Neural progenitor cell (in vitro differentiated cells): Measurements from ENCODE around the gene PSMD5.

Source experiments
- EZH2 ChIP-seq: fragments of 200-600 bp; sonication (generic); IDR thresholded peaks from 2 replicates; pipeline ENCODE4 v1.6.1; 2017; ENCODE audit warnings: antibody characterized with exemption, mild to moderate bottlenecking, moderate library complexity
- EZH2phosphoT487 ChIP-seq: fragments of 200-600 bp; sonication (generic); IDR thresholded peaks from 2 replicates; pipeline ENCODE4 v1.6.1; 2017; ENCODE audit warnings: antibody characterized with exemption
- TF ChIP-seq, protein P1 (sequence below): fragments of 200-600 bp; sonication (generic); IDR thresholded peaks from 2 replicates; pipeline ENCODE4 v1.5.1; 2017; ENCODE audit warnings: antibody characterized with exemption, mild to moderate bottlenecking

- TF ChIP-seq, protein P1, sequence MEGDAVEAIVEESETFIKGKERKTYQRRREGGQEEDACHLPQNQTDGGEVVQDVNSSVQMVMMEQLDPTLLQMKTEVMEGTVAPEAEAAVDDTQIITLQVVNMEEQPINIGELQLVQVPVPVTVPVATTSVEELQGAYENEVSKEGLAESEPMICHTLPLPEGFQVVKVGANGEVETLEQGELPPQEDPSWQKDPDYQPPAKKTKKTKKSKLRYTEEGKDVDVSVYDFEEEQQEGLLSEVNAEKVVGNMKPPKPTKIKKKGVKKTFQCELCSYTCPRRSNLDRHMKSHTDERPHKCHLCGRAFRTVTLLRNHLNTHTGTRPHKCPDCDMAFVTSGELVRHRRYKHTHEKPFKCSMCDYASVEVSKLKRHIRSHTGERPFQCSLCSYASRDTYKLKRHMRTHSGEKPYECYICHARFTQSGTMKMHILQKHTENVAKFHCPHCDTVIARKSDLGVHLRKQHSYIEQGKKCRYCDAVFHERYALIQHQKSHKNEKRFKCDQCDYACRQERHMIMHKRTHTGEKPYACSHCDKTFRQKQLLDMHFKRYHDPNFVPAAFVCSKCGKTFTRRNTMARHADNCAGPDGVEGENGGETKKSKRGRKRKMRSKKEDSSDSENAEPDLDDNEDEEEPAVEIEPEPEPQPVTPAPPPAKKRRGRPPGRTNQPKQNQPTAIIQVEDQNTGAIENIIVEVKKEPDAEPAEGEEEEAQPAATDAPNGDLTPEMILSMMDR: peak; percentile 9
- TF ChIP-seq EZH2 (no peak), EZH2phosphoT487 (no peak)
Observed at GRCh38 chr9:120863833-120864232, 21.1 kb upstream of the PSMD5 start.
